ENCODE results near the gene BET1L.
"Not testable (repeated sequence)": the region's sequence is repeated elsewhere in the genome, so short reads cannot be mapped to it uniquely, and the experiment has no call there.

The BET1L gene

GRCh38 chr11:223026-223789 is 16.0 kb upstream of the BET1L start:
- Histone ChIP-seq H3K4me2 (ENCODE audit: low read length) (no peak overlapping the region), H3K9me3 (ENCODE audit: insufficient read depth, low read length) (no peaks in the 10 kb centered on the region), H3K27ac (ENCODE audit: low read length) (no peak overlapping the region), H4K20me1 (ENCODE audit: insufficient read depth, low read length) (no peaks in the 10 kb centered on the region), H3K36me3 (replicated peaks; ENCODE audit: low read depth, low read length) (no peaks in the 10 kb centered on the region), H3K4me3 (ENCODE audit: low read length) (no peak overlapping the region), H3K79me2 (ENCODE audit: low read length) (no peaks in the 10 kb centered on the region), H2AFZ (ENCODE audit: low read depth, low read length) (no peak overlapping the region), H3K27me3 (ENCODE audit: low read depth, low read length) (no peaks in the 10 kb centered on the region), H3K9ac (ENCODE audit: low read length) (no peak overlapping the region), H3K4me1 (ENCODE audit: low read length) (no peaks in the 10 kb centered on the region)
- TF ChIP-seq CTCF (IDR thresholded peaks at IDR 0.05; ENCODE audit: low read depth, low read length) (no peak), EZH2phosphoT487 (IDR thresholded peaks at IDR 0.05; ENCODE audit: low read depth) (no peak)

GRCh38 chr11:221998-222789 is 15.0 kb upstream of the BET1L start:
- H3K27ac ChIP-seq (ENCODE audit: low read length), result no peak overlapping the region
- TF ChIP-seq EZH2phosphoT487 (IDR thresholded peaks at IDR 0.05; ENCODE audit: low read depth), result no peak
- H3K27me3 ChIP-seq (ENCODE audit: low read depth, low read length), result no peaks in the 10 kb centered on the region
- H4K20me1 ChIP-seq (ENCODE audit: insufficient read depth, low read length), result no peaks in the 10 kb centered on the region
- H3K4me1 ChIP-seq (ENCODE audit: low read length), result no peaks in the 10 kb centered on the region
- no peak overlapping the region for H2AFZ ChIP-seq (ENCODE audit: low read depth, low read length)
- no peaks in the 10 kb centered on the region for H3K9me3 ChIP-seq (ENCODE audit: insufficient read depth, low read length)
- H3K9ac ChIP-seq (ENCODE audit: low read length), result no peak overlapping the region
- no peaks in the 10 kb centered on the region for H3K36me3 ChIP-seq (replicated peaks; ENCODE audit: low read depth, low read length)
- H3K4me3 ChIP-seq (ENCODE audit: low read length), result no peak overlapping the region
- no peak overlapping the region for H3K4me2 ChIP-seq (ENCODE audit: low read length)
- H3K79me2 ChIP-seq (ENCODE audit: low read length), result no peaks in the 10 kb centered on the region

DNA sequence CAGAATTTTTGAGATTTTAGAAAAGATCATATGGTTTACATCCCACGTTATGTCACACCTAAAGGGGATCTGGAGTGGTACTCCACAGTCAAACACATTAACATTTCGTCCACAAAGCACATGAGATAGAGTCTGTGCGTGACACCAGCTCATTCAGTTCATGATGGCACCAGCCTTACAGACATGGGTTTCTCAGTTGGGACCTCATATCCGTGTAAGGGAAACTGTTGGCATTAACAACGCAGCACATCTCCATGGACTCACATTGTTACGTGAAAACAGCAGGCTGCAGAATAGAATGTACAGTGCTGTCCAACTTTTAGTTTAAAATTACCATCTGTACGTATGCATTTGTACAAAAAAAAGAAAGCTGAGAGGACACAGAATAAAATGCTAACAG is 14.3 kb upstream of the BET1L start:
- no peaks in the 10 kb centered on the region for H3K9me3 ChIP-seq (ENCODE audit: insufficient read depth, low read length)
- no peak overlapping the region for H3K9ac ChIP-seq (ENCODE audit: low read length)
- no peak overlapping the region for H3K4me3 ChIP-seq (ENCODE audit: low read length)
- H4K20me1 ChIP-seq (ENCODE audit: insufficient read depth, low read length), result no peaks in the 10 kb centered on the region
- H2AFZ ChIP-seq (ENCODE audit: low read depth, low read length), result no peak overlapping the region
- H3K36me3 ChIP-seq (replicated peaks; ENCODE audit: low read depth, low read length), result no peaks in the 10 kb centered on the region
- TF ChIP-seq CTCF (IDR thresholded peaks at IDR 0.05; ENCODE audit: low read depth, low read length) (no peak), EZH2phosphoT487 (IDR thresholded peaks at IDR 0.05; ENCODE audit: low read depth) (no peak)
- H3K27me3 ChIP-seq (ENCODE audit: low read depth, low read length), result no peaks in the 10 kb centered on the region
- no peak overlapping the region for H3K4me2 ChIP-seq (ENCODE audit: low read length)
- H3K4me1 ChIP-seq (ENCODE audit: low read length), result no peaks in the 10 kb centered on the region
- no peaks in the 10 kb centered on the region for H3K79me2 ChIP-seq (ENCODE audit: low read length)
- H3K27ac ChIP-seq (ENCODE audit: low read length), result no peak overlapping the region

DNA sequence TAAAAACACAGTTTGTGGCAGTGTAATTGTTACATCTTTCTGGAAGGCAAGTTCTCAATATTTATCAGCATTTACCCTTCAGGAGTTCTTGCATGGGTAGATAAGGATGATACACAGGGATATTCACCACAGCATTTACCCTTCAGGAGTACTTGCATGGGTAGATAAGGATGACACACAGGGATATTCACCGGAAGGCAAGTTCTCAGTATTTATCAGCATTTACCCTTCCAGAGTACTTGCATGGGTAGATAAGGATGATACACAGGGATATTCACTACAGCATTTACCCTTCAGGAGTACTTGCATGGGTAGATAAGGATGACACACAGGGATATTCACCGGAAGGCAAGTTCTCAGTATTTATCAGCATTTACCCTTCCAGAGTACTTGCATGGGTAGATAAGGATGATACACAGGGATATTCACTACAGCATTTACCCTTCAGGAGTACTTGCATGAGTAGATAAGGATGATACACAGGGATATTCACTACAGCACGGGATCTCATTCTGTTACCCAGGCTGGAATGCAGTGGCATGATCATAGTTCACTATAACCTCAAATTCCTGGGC is 13.5 kb upstream of the BET1L start:
- not testable (repeated sequence) for H3K27ac ChIP-seq (ENCODE audit: low read length); H3K4me2 ChIP-seq (ENCODE audit: low read length); H3K9me3 ChIP-seq (ENCODE audit: insufficient read depth, low read length); H4K20me1 ChIP-seq (ENCODE audit: insufficient read depth, low read length); H3K9ac ChIP-seq (ENCODE audit: low read length); H3K36me3 ChIP-seq (replicated peaks; ENCODE audit: low read depth, low read length); H3K79me2 ChIP-seq (ENCODE audit: low read length); H3K27me3 ChIP-seq (ENCODE audit: low read depth, low read length); H2AFZ ChIP-seq (ENCODE audit: low read depth, low read length); H3K4me1 ChIP-seq (ENCODE audit: low read length); H3K4me3 ChIP-seq (ENCODE audit: low read length)

Measured in OCI-LY3 (cell line).